ENCODE data around the gene PABPC4L. TPM values are rescaled to one million over a fixed set of nuclear protein-coding genes. Genes with fewer than 3 reads are reported as not detected.
"Not testable (repeated sequence)": the region's sequence is repeated elsewhere in the genome, so short reads cannot be mapped to it uniquely, and the experiment has no call there.

PABPC4L gene
- total RNA-seq, result 0.17 and 1.4 TPM in 2 replicates

DNA sequence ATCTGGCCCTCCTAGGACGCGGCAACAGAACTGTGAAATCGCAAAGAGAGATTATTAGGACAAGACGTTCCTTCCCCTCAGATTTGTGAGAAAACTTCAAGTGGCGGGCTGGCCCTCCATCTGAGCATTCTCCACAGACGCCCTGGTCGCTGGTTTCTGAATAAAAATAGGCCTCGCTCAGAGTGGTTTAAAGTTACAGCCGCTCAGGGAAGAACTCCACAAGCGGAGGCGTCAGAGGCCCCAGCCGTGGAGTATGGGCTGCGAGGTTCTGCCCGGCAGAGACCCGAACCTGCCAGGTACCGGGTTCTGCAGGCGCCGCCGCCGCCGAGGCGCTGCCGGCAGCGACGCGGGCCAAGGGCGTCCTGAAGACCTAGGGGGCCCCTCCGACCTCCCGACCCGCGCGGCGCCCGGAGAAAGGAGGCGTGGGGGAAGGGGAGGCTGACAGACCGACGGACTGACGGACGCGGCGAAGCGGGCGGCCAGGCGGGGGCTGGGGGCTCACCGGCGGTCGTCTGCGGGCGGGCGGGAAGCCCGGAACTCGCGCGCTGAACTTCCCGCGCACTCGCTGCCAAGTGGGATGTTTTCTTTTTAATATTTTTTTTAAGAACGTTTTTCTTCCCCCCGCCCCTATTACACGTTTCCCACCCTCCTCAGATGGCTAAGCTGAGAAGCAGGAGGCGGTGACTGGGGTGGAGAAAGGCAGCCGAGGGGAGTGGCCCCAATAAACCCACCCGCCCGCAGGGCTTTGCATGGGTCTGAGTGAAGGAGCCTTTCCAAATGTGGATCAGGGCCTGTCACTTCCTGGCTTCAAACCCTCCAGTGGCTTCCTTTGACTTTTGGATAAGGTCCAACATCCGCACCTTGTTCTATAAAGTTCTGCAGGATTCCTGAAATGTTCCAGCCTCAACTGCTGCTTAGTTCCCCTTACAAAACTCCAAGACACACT, at the start of gene PABPC4L:
PABPC4L (minus strand) TSS at position 574 of the 946 bp plus-strand sequence. CDS start 770 bp downstream, outside the sequence.
- H3K4me3 ChIP-seq (ENCODE audit: low read depth, low read length), result peak within 1 kb of the TSS; percentile 67
- no peak for TF ChIP-seq CTCF (conservative IDR thresholded peaks at IDR 0.05; ENCODE audit: low read depth, low read length)
- no peak for DNase-seq (ENCODE audit: low read depth)

DNA sequence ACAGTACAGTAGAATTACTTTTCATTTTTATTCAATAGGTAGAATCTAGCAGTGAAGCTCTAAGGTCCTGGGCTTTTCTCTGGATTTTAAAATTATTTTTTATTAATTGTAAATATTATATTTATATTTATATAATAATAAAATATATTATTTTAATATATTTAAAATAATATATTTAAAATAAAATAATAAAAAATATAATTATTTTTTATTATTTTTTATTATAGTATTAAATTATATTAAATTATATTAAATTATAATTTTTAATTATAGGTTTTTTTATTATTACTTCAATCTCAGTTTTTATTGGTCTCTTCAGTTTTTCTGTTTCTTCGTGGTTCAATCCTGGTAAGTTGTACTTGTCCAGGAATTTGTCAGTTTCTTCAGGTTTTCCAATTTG, 49.7 kb upstream of the PABPC4L start:
- DNase-seq (ENCODE audit: low read depth), result no peak
- no peak for TF ChIP-seq CTCF (conservative IDR thresholded peaks at IDR 0.05; ENCODE audit: low read depth, low read length)
- H3K4me3 ChIP-seq (ENCODE audit: low read depth, low read length), result no peak overlapping the region

- H3K4me3 ChIP-seq (ENCODE audit: low read depth, low read length), result no peak overlapping the region
- no peak for TF ChIP-seq CTCF (conservative IDR thresholded peaks at IDR 0.05; ENCODE audit: low read depth, low read length)
- no peak for DNase-seq (ENCODE audit: low read depth)
Observed at GRCh38 chr4:134243742-134244713, 42.4 kb upstream of the PABPC4L start.

DNA sequence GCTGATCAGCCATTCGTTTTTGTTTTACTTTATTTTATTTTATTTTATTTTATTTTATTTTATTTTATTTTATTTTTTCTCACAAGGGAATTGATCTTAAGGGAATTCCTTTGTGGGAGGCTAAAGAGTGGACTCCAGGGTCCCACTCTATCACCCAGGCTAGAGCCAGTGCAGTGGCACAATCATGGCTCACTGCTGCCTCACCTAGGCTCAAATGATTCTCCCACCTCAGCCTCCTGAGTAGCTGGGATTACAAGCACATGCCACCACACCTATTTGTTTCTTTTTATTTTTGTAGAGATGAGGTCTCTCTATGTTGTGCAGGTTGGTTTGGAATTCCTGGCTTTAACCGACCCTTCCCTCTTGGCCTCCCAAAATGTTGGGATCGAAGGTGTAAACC, 17.5 kb upstream of the PABPC4L start:
- peak; percentile 9 for TF ChIP-seq CTCF (conservative IDR thresholded peaks at IDR 0.05; ENCODE audit: low read depth, low read length)
- no peak overlapping the region for H3K4me3 ChIP-seq (ENCODE audit: low read depth, low read length)
- DNase-seq (ENCODE audit: low read depth), result no peak

DNA sequence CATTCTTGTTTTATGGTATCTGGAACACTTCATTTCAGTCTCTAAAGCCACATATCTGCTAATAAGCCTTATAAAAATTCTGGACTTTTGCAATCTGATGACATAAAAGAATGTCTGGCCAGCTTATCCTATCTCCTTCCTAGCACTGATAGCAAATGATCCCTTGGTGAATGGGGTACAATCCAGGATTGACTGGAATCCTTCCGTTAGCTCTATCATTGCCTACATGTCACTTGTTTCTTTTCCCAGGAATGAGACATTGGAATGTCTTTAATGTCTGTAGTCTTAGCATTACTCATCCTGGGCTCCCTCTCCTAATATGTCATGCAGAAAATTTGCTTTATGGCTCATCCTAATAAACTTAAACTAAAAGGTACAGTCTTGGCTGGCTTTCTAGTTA, 14.8 kb upstream of the PABPC4L start:
- no peak overlapping the region for H3K4me3 ChIP-seq (ENCODE audit: low read depth, low read length)
- no peak for DNase-seq (ENCODE audit: low read depth)
- no peak for TF ChIP-seq CTCF (conservative IDR thresholded peaks at IDR 0.05; ENCODE audit: low read depth, low read length)

DNA sequence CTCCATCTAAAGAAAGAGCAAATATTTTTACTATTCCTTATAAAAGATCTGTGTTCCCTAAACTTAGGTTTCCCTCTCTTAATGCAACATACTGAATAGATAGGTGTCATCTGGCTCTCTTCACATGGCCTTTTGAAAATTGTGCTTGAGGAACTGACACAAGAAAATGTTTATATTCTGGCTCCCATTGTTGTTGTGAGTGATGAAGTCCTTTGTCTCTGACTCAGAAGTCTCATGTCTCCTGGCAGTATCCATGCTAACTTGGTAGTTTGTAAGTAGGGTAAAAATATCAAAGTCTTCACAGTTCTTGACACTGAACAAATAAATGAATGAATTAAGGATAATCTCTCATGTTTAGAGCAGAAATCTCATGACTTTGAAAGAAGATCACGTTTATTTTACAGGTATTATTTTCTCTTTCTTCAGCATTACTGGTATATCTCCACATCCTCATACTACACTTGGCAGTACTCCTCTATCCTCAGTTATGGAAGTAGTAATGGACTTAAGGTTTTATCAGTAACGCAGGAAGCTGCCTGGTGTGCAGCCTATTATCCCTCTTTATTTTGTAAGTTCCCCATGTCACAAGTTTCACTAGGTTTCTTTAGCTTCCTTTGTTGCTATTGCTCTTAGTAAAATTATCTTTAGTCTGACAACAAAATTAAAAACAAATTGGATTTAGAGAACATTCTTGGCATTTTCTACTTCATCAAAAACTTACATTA, 14.2 kb upstream of the PABPC4L start:
- H3K4me3 ChIP-seq (ENCODE audit: low read depth, low read length), result no peak overlapping the region
- no peak for DNase-seq (ENCODE audit: low read depth)
- TF ChIP-seq CTCF (conservative IDR thresholded peaks at IDR 0.05; ENCODE audit: low read depth, low read length), result no peak

GRCh38 chr4:134207955-134208354, 6.4 kb upstream of the PABPC4L start:
- DNase-seq (ENCODE audit: low read depth); H3K4me3 ChIP-seq (ENCODE audit: low read depth, low read length): not testable (repeated sequence)

Measured in epithelial cell of proximal tubule (primary cell).